HEK293 (cell line): Measurements from ENCODE around the gene CYP2B6.

Experiments used
- CTCF ChIA-PET: fragments of 350-600 bp; formaldehyde crosslinking; extraction: SDS; loops from one replicate; lab custom pipeline; 2021; ENCODE audit warnings: antibody characterized with exemption; lab: Yijun Ruan, JAX
- POLR2A ChIA-PET: fragments of 300-600 bp; formaldehyde crosslinking; extraction: SDS; loops from one replicate; lab custom pipeline; 2020; ENCODE audit warnings: antibody characterized with exemption, inconsistent platforms; lab: Yijun Ruan, JAX
- H3K27ac ChIP-seq: fragments of 200-500 bp; sonication (Bioruptor generic); 2 replicates; pipeline ENCODE4 v1.5.1; 2014; ENCODE audit warnings: low read depth, low read length, control low read depth, inconsistent platforms; ENCODE audit errors: extremely low read depth
- H3K36me3 ChIP-seq, 2 experiments: fragments of 200-500 bp in 1 of 2; sonication (Bioruptor generic) in 1 of 2; 1 replicate in 1 of 2; 2 replicates in 1 of 2; pipeline ENCODE4 v1.5.1; 2014 to 2017; ENCODE audit warnings: inconsistent platforms in 2 of 2, low read length in 2 of 2; ENCODE audit not compliant: control insufficient read depth in 2 of 2, insufficient read depth in 1 of 2
- H3K4me1 ChIP-seq: fragments of 200-500 bp; sonication (Bioruptor generic); 2 replicates; pipeline ENCODE4 v1.5.1; 2014; ENCODE audit warnings: mild to moderate bottlenecking, low read length, inconsistent platforms; ENCODE audit not compliant: control insufficient read depth, insufficient read depth
- H3K4me3 ChIP-seq: 2 replicates; pipeline ENCODE4 v1.5.1; 2011; ENCODE audit warnings: low read depth, mild to moderate bottlenecking, control low read depth, low read length, moderate library complexity
- H3K9me3 ChIP-seq: fragments of 200-500 bp; sonication (Bioruptor generic); 2 replicates; pipeline ENCODE4 v1.5.1; 2014; ENCODE audit warnings: low read depth, low read length, inconsistent platforms; ENCODE audit not compliant: control insufficient read depth, insufficient read depth
- KLF8 ChIP-seq: fragments of 450-650 bp; formaldehyde crosslinking; IDR thresholded peaks from 2 replicates; pipeline ENCODE4 v1.5.1; 2016; ENCODE audit warnings: missing biosample characterization, missing genetic modification characterization
- KLF9 ChIP-seq: fragments of 450-650 bp; formaldehyde crosslinking; IDR thresholded peaks from 2 replicates; pipeline ENCODE4 v1.5.1; 2016; ENCODE audit warnings: missing biosample characterization, missing genetic modification characterization, low read depth
- RBAK ChIP-seq: fragments of 450-650 bp; formaldehyde crosslinking; IDR thresholded peaks from 2 replicates; pipeline ENCODE4 v1.5.1; 2016; ENCODE audit warnings: missing biosample characterization, missing genetic modification characterization
- SCRT2 ChIP-seq: fragments of 450-650 bp; formaldehyde crosslinking; IDR thresholded peaks from 2 replicates; pipeline ENCODE4 v1.5.1; 2016; ENCODE audit warnings: missing biosample characterization, missing genetic modification characterization
- YY1 ChIP-seq: fragments of 450-650 bp; formaldehyde crosslinking; IDR thresholded peaks from 2 replicates; pipeline ENCODE4 v1.5.1; 2018; ENCODE audit warnings: missing biosample characterization, missing genetic modification characterization
- ZFP37 ChIP-seq: fragments of 450-650 bp; formaldehyde crosslinking; IDR thresholded peaks from 2 replicates; pipeline ENCODE4 v1.5.1; 2016; ENCODE audit warnings: missing biosample characterization, missing genetic modification characterization
- ZNF112 ChIP-seq: fragments of 450-650 bp; formaldehyde crosslinking; IDR thresholded peaks from 2 replicates; pipeline ENCODE4 v1.5.0; 2017; ENCODE audit warnings: missing biosample characterization, missing genetic modification characterization
- ZNF121 ChIP-seq: fragments of 450-650 bp; formaldehyde crosslinking; IDR thresholded peaks from 2 replicates; pipeline ENCODE4 v1.5.1; 2016; ENCODE audit warnings: missing biosample characterization, missing genetic modification characterization
- ZNF140 ChIP-seq: fragments of 450-650 bp; formaldehyde crosslinking; IDR thresholded peaks from 2 replicates; pipeline ENCODE4 v1.5.1; 2016; ENCODE audit warnings: missing biosample characterization, missing genetic modification characterization
- ZNF2 ChIP-seq: fragments of 450-650 bp; formaldehyde crosslinking; IDR thresholded peaks from 2 replicates; pipeline ENCODE4 v1.5.1; 2016; ENCODE audit warnings: missing biosample characterization, missing genetic modification characterization
- ZNF514 ChIP-seq: fragments of 450-650 bp; formaldehyde crosslinking; IDR thresholded peaks from 2 replicates; pipeline ENCODE4 v1.5.1; 2016; ENCODE audit warnings: missing biosample characterization, missing genetic modification characterization
- ZNF561 ChIP-seq: fragments of 450-650 bp; IDR thresholded peaks from 2 replicates; pipeline ENCODE4 v1.5.1; 2018; ENCODE audit warnings: missing biosample characterization, missing genetic modification characterization, borderline replicate concordance
- ZNF623 ChIP-seq: fragments of 450-650 bp; formaldehyde crosslinking; IDR thresholded peaks from 2 replicates; pipeline ENCODE4 v1.5.1; 2016; ENCODE audit warnings: missing biosample characterization, missing genetic modification characterization
- ZNF654 ChIP-seq: fragments of 450-650 bp; formaldehyde crosslinking; IDR thresholded peaks from 2 replicates; pipeline ENCODE4 v1.5.1; 2016; ENCODE audit warnings: low read depth, missing biosample characterization, missing genetic modification characterization
- ZNF660 ChIP-seq: fragments of 450-650 bp; IDR thresholded peaks from 2 replicates; pipeline ENCODE4 v1.5.1; 2018; ENCODE audit warnings: missing biosample characterization, mild to moderate bottlenecking, missing genetic modification characterization
- ZNF777 ChIP-seq: fragments of 450-650 bp; formaldehyde crosslinking; IDR thresholded peaks from 2 replicates; pipeline ENCODE4 v1.5.1; 2017; ENCODE audit warnings: missing biosample characterization, missing genetic modification characterization, borderline replicate concordance
- ZNF785 ChIP-seq: fragments of 450-650 bp; formaldehyde crosslinking; IDR thresholded peaks from 2 replicates; pipeline ENCODE4 v1.5.1; 2016; ENCODE audit warnings: missing biosample characterization, missing genetic modification characterization
- TF ChIP-seq, protein P1 (sequence below): fragments of 450-650 bp; formaldehyde crosslinking; IDR thresholded peaks from 2 replicates; pipeline ENCODE4 v1.5.1; 2016; ENCODE audit warnings: missing biosample characterization, missing genetic modification characterization
- TF ChIP-seq, protein P2 (sequence below): fragments of 450-650 bp; formaldehyde crosslinking; conservative IDR thresholded peaks from 2 replicates; pipeline ENCODE4 v1.5.1; 2016; ENCODE audit warnings: low read depth, missing biosample characterization, missing genetic modification characterization
- TF ChIP-seq, protein P3 (sequence below): fragments of 450-650 bp; formaldehyde crosslinking; IDR thresholded peaks from 2 replicates; pipeline ENCODE4 v1.5.1; 2016; ENCODE audit warnings: missing biosample characterization, missing genetic modification characterization
- TF ChIP-seq, protein P4 (sequence below): fragments of 450-650 bp; formaldehyde crosslinking; IDR thresholded peaks from 2 replicates; pipeline ENCODE4 v1.5.1; 2016; ENCODE audit warnings: missing biosample characterization, missing genetic modification characterization
- TF ChIP-seq, protein P5 (sequence below): fragments of 450-650 bp; formaldehyde crosslinking; IDR thresholded peaks from 2 replicates; pipeline ENCODE4 v1.5.1; 2017; ENCODE audit warnings: missing biosample characterization, missing genetic modification characterization
- TF ChIP-seq, protein P6 (sequence below): fragments of 450-650 bp; formaldehyde crosslinking; IDR thresholded peaks from 2 replicates; pipeline ENCODE4 v1.5.1; 2016; ENCODE audit warnings: missing biosample characterization, missing genetic modification characterization

Gene CYP2B6

GRCh38 chr19:40974633-40975037 lies 16.4 kb upstream of the CYP2B6 start:
- no peak overlapping the region for H3K27ac ChIP-seq
- H3K36me3 ChIP-seq, result no peaks in the 10 kb centered on the region
- H3K4me3 ChIP-seq, result no peak overlapping the region
- no peaks in the 10 kb centered on the region for H3K9me3 ChIP-seq
- CTCF ChIA-PET, result interaction anchor here (0.5 to 2.9 kb wide), 54 partner anchors 11 to 1066 kb away, joined by 3 to 37 read pairs (median 4); partner anchors contain the start of genes ACTMAP, AXL, COQ8B and CYP2A6
- no peaks in the 10 kb centered on the region for H3K4me1 ChIP-seq
- POLR2A ChIA-PET, result interaction anchor here (0.6 to 0.7 kb wide), 2 partner anchors 12 to 208 kb away, joined by 4 read pairs; no protein-coding TSS in a partner anchor
- TF ChIP-seq ZNF514 (tag by site-specific recombination) (no peak), ZNF654 (peak; percentile 87), KLF8 (tag by site-specific recombination) (peak; percentile 50; the same call in 1 of the 2 replicates), ZFP37 (tag by site-specific recombination) (peak; percentile 23; the same call in 1 of the 2 replicates), ZNF623 (tag by site-specific recombination) (peak; percentile 26; the same call in 1 of the 2 replicates), KLF9 (tag by site-specific recombination) (0 out of 2 replicates have a peak, but pooled peaks have one; percentile 13), ZNF777 (tag by site-specific recombination) (no peak), ZNF140 (no peak), SCRT2 (tag by site-specific recombination) (peak; percentile 99), ZNF2 (tag by site-specific recombination) (peak; percentile 76; the same call in 1 of the 2 replicates), ZNF785 (tag by site-specific recombination) (no peak), ZNF112 (no peak), YY1 (tag by site-specific recombination) (no peak), ZNF561 (tag by site-specific recombination) (0 out of 2 replicates have a peak, but pooled peaks have one; percentile 17), ZNF121 (peak; percentile 94), RBAK (tag by site-specific recombination) (0 out of 2 replicates have a peak, but pooled peaks have one; percentile 15), ZNF660 (tag by site-specific recombination) (peak; percentile 82)
- TF ChIP-seq, protein P1, sequence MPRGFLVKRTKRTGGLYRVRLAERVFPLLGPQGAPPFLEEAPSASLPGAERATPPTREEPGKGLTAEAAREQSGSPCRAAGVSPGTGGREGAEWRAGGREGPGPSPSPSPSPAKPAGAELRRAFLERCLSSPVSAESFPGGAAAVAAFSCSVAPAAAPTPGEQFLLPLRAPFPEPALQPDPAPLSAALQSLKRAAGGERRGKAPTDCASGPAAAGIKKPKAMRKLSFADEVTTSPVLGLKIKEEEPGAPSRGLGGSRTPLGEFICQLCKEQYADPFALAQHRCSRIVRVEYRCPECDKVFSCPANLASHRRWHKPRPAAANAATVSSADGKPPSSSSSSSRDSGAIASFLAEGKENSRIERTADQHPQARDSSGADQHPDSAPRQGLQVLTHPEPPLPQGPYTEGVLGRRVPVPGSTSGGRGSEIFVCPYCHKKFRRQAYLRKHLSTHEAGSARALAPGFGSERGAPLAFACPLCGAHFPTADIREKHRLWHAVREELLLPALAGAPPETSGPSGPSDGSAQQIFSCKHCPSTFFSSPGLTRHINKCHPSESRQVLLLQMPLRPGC (tag by site-specific recombination), result no peak
- TF ChIP-seq, protein P2, sequence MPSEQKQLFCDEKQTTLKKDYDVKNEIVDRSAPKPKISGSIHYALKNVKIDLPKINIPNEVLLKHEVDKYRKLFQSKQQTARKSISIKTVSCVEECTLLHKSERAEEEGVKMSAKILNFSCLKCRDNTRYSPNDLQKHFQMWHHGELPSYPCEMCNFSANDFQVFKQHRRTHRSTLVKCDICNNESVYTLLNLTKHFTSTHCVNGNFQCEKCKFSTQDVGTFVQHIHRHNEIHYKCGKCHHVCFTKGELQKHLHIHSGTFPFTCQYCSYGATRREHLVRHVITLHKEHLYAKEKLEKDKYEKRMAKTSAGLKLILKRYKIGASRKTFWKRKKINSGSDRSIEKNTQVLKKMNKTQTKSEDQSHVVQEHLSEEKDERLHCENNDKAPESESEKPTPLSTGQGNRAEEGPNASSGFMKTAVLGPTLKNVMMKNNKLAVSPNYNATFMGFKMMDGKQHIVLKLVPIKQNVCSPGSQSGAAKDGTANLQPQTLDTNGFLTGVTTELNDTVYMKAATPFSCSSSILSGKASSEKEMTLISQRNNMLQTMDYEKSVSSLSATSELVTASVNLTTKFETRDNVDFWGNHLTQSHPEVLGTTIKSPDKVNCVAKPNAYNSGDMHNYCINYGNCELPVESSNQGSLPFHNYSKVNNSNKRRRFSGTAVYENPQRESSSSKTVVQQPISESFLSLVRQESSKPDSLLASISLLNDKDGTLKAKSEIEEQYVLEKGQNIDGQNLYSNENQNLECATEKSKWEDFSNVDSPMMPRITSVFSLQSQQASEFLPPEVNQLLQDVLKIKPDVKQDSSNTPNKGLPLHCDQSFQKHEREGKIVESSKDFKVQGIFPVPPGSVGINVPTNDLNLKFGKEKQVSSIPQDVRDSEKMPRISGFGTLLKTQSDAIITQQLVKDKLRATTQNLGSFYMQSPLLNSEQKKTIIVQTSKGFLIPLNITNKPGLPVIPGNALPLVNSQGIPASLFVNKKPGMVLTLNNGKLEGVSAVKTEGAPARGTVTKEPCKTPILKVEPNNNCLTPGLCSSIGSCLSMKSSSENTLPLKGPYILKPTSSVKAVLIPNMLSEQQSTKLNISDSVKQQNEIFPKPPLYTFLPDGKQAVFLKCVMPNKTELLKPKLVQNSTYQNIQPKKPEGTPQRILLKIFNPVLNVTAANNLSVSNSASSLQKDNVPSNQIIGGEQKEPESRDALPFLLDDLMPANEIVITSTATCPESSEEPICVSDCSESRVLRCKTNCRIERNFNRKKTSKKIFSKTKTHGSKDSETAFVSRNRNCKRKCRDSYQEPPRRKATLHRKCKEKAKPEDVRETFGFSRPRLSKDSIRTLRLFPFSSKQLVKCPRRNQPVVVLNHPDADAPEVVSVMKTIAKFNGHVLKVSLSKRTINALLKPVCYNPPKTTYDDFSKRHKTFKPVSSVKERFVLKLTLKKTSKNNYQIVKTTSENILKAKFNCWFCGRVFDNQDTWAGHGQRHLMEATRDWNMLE (tag by site-specific recombination), result no peak
- TF ChIP-seq, protein P3, sequence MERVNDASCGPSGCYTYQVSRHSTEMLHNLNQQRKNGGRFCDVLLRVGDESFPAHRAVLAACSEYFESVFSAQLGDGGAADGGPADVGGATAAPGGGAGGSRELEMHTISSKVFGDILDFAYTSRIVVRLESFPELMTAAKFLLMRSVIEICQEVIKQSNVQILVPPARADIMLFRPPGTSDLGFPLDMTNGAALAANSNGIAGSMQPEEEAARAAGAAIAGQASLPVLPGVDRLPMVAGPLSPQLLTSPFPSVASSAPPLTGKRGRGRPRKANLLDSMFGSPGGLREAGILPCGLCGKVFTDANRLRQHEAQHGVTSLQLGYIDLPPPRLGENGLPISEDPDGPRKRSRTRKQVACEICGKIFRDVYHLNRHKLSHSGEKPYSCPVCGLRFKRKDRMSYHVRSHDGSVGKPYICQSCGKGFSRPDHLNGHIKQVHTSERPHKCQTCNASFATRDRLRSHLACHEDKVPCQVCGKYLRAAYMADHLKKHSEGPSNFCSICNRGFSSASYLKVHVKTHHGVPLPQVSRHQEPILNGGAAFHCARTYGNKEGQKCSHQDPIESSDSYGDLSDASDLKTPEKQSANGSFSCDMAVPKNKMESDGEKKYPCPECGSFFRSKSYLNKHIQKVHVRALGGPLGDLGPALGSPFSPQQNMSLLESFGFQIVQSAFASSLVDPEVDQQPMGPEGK, result peak; percentile 30; the same call in 1 of the 2 replicates
- TF ChIP-seq, protein P4, sequence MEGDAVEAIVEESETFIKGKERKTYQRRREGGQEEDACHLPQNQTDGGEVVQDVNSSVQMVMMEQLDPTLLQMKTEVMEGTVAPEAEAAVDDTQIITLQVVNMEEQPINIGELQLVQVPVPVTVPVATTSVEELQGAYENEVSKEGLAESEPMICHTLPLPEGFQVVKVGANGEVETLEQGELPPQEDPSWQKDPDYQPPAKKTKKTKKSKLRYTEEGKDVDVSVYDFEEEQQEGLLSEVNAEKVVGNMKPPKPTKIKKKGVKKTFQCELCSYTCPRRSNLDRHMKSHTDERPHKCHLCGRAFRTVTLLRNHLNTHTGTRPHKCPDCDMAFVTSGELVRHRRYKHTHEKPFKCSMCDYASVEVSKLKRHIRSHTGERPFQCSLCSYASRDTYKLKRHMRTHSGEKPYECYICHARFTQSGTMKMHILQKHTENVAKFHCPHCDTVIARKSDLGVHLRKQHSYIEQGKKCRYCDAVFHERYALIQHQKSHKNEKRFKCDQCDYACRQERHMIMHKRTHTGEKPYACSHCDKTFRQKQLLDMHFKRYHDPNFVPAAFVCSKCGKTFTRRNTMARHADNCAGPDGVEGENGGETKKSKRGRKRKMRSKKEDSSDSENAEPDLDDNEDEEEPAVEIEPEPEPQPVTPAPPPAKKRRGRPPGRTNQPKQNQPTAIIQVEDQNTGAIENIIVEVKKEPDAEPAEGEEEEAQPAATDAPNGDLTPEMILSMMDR (tag by site-specific recombination), result peak; percentile 86
- TF ChIP-seq, protein P5, sequence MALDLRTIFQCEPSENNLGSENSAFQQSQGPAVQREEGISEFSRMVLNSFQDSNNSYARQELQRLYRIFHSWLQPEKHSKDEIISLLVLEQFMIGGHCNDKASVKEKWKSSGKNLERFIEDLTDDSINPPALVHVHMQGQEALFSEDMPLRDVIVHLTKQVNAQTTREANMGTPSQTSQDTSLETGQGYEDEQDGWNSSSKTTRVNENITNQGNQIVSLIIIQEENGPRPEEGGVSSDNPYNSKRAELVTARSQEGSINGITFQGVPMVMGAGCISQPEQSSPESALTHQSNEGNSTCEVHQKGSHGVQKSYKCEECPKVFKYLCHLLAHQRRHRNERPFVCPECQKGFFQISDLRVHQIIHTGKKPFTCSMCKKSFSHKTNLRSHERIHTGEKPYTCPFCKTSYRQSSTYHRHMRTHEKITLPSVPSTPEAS (tag by site-specific recombination), result no peak
- TF ChIP-seq, protein P6, sequence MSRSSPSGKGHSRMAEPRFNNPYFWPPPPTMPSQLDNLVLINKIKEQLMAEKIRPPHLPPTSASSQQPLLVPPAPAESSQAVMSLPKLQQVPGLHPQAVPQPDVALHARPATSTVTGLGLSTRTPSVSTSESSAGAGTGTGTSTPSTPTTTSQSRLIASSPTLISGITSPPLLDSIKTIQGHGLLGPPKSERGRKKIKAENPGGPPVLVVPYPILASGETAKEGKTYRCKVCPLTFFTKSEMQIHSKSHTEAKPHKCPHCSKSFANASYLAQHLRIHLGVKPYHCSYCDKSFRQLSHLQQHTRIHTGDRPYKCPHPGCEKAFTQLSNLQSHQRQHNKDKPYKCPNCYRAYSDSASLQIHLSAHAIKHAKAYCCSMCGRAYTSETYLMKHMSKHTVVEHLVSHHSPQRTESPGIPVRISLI (tag by site-specific recombination), result peak; percentile 78
